Mesendoderm (in vitro differentiated cells): Measurements from ENCODE around the gene RHBDF2.
A peak's percentile ranks its signal among the peaks of the same experiment; 100 is the strongest.

Experiments used
- DNase-seq: peaks from one replicate; pipeline ENCODE4 v3.0.0; 2013
- H2AK5ac ChIP-seq: 2 replicates; pipeline ENCODE4 v1.6.1; 2013; ENCODE audit warnings: low read length, inconsistent platforms
- H2BK120ac ChIP-seq: 2 replicates; pipeline ENCODE4 v1.6.1; 2013; ENCODE audit warnings: low read depth, mild to moderate bottlenecking, low read length, moderate library complexity, mixed read lengths
- H2BK15ac ChIP-seq: replicated peaks from 2 replicates; pipeline ENCODE4 v1.6.1; 2013; ENCODE audit warnings: low read depth, mild to moderate bottlenecking, moderate library complexity
- H2BK5ac ChIP-seq: 2 replicates; pipeline ENCODE4 v1.6.1; 2013; ENCODE audit warnings: low read length, inconsistent platforms
- H3K18ac ChIP-seq: 2 replicates; pipeline ENCODE4 v1.6.1; 2013; ENCODE audit warnings: mild to moderate bottlenecking, low read length, mixed read lengths
- H3K23ac ChIP-seq: one replicate; pipeline ENCODE4 v1.6.1; 2013; ENCODE audit warnings: low read length
- H3K27ac ChIP-seq: 2 replicates; pipeline ENCODE4 v1.5.1; 2013; ENCODE audit warnings: low read depth, mild to moderate bottlenecking, inconsistent platforms, low read length, moderate library complexity
- H3K27me3 ChIP-seq: 2 replicates; pipeline ENCODE4 v1.6.1; 2013; ENCODE audit warnings: low read length, control low read depth, mild to moderate bottlenecking, inconsistent platforms; ENCODE audit not compliant: insufficient read depth, poor library complexity
- H3K36me3 ChIP-seq: 2 replicates; pipeline ENCODE4 v1.6.1; 2013; ENCODE audit warnings: low read length, inconsistent platforms; ENCODE audit not compliant: control insufficient read depth, insufficient read depth
- H3K4ac ChIP-seq: one replicate; pipeline ENCODE4 v1.6.1; 2013; ENCODE audit warnings: low read depth, mild to moderate bottlenecking, low read length, moderate library complexity
- H3K4me1 ChIP-seq: 2 replicates; pipeline ENCODE4 v1.6.1; 2013; ENCODE audit warnings: low read depth, low read length, inconsistent platforms; ENCODE audit not compliant: control insufficient read depth
- H3K4me2 ChIP-seq: 2 replicates; pipeline ENCODE4 v1.6.1; 2013; ENCODE audit warnings: low read length
- H3K4me3 ChIP-seq: 2 replicates; pipeline ENCODE4 v1.5.1; 2013; ENCODE audit warnings: mild to moderate bottlenecking, low read length
- H3K56ac ChIP-seq: one replicate; pipeline ENCODE4 v1.6.1; 2013; ENCODE audit warnings: low read length
- H3K79me1 ChIP-seq: 2 replicates; pipeline ENCODE4 v1.6.1; 2013; ENCODE audit warnings: low read length, inconsistent platforms
- H3K79me2 ChIP-seq: 2 replicates; pipeline ENCODE4 v1.6.1; 2013; ENCODE audit warnings: mild to moderate bottlenecking, low read length; ENCODE audit not compliant: control insufficient read depth, insufficient read depth
- H3K9ac ChIP-seq: 2 replicates; pipeline ENCODE4 v1.6.1; 2013; ENCODE audit warnings: low read length, inconsistent platforms
- H4K5ac ChIP-seq: one replicate; pipeline ENCODE4 v1.6.1; 2013; ENCODE audit warnings: low read length
- H4K8ac ChIP-seq: one replicate; pipeline ENCODE4 v1.6.1; 2013; ENCODE audit warnings: low read depth, mild to moderate bottlenecking, control low read depth, low read length, moderate library complexity
- WGBS: extraction: QIAGEN DNeasy Blood & Tissue Kit; methylation state at CpG from one replicate; pipeline ENCODE4 v1.1.7; 2013; ENCODE audit warnings: low lambda C conversion rate, missing lambda C conversion rate; ENCODE audit not compliant: insufficient coverage; ENCODE audit errors: extremely low coverage; 5-methylcytosine and 5-hydroxymethylcytosine counted together

The RHBDF2 gene

DNA sequence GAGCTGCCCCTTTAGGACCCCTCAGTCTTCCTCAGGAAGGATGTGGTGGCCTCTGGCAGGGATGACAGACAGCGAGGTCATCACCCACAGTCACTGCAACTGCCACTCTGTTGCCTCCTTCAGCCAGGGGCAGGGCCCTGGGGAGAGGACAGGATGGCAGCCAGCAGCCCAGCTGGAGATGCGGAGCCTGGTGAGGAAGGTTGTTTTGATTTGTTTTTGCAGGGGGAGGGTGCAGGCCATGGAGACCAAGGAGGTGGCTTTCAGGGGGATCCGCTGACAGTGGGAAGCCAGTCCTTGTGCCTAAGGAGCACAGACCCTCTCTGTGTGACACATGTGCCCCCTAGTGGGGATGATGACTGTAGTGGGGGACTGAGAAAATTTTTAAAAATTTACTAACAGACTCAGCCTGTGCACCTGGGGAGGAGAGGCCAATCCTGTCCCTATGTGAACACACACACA lies 46.0 kb upstream of the RHBDF2 start:
- Histone ChIP-seq H3K18ac (no peak overlapping the region), H4K5ac (no peak overlapping the region), H4K8ac (no peak overlapping the region), H3K9ac (no peak overlapping the region), H2BK15ac (no peak overlapping the region), H3K4me3 (no peak overlapping the region), H3K27ac (no peak overlapping the region), H3K56ac (no peak overlapping the region), H3K79me1 (no peaks in the 10 kb centered on the region), H2BK5ac (no peak overlapping the region), H3K4me1 (peaks cover 16% of the 10 kb centered on the region), H3K4me2 (no peak overlapping the region), H3K27me3 (no peaks in the 10 kb centered on the region), H3K23ac (no peak overlapping the region), H2BK120ac (no peak overlapping the region), H3K36me3 (no peaks in the 10 kb centered on the region), H3K4ac (no peak overlapping the region), H2AK5ac (no peak overlapping the region), H3K79me2 (no peaks in the 10 kb centered on the region)
- WGBS = no CpG with 5 or more reads among the region's 3 CpGs
- peak; percentile 80 for DNase-seq

DNA sequence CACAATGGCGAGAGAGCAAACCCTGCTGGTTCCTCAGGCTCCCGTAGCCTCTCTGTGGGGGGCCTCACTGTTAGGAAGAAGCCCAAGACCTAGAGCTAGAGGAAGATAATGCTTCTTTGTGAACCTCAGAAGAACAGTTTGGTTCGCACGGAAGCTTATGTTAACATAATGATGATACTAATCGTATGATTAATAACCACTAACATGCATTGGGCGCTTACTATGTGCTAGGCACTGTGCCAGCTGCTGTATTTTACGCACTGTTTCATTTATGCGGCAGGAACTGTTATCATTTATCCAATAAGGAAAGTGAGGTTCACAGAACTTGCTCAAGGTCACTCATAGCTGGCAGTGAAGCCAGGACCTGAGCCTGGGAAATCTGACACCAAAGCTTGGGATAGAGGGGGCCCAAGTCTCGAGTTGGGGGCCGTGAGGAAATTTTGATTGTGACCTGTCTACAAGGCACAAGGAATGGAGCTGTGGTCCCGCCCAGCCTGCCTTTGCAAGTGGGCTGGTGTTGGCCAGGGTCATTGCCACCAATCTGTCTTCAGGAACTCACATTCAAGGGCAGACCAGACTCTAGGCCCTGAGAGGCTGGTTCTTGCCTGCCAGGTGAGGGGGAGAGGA lies 45.4 kb upstream of the RHBDF2 start:
- Histone ChIP-seq H3K4ac (no peak overlapping the region), H3K79me2 (no peaks in the 10 kb centered on the region), H3K4me2 (no peak overlapping the region), H3K9ac (no peak overlapping the region), H3K4me1 (peaks cover 16% of the 10 kb centered on the region), H3K18ac (no peak overlapping the region), H2BK15ac (no peak overlapping the region), H2BK5ac (no peak overlapping the region), H2AK5ac (no peak overlapping the region), H3K27me3 (no peaks in the 10 kb centered on the region), H4K8ac (no peak overlapping the region), H3K27ac (no peak overlapping the region), H3K79me1 (no peaks in the 10 kb centered on the region), H3K4me3 (no peak overlapping the region), H2BK120ac (no peak overlapping the region), H3K23ac (no peak overlapping the region), H3K56ac (peak overlapping the region; percentile 11), H4K5ac (no peak overlapping the region), H3K36me3 (no peaks in the 10 kb centered on the region)
- WGBS = no CpG with 5 or more reads among the region's 11 CpGs
- no peak for DNase-seq

DNA sequence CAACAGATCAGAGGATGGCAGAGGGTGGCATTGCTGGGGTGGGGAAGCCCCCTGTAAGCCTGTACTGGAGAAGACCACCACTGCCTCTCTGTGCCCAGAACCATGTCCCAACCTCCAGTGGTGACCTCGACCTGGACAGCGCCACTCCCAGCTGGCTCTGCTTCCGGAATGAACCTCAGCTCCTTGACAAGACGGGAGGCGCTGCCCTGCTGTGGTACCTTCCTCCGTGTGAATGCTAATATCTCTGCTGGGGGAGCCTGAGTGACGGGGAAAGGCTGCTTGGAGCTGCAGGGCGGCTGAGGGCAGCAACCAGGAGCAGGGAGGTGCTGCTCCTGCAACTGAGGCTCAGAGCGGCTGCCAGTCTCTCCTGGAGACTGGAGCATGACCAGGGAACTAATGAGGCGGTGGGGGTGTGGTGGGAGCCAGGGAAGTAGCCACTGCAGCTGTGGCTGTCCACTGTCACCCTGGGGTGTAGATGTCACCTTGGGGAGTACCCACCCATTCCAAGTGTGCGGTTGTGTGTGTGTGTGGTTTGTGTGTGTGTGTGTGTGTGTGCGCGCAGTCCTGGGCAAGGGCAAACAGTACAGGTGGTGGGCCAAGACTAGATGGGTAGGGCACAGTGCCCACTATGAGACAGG lies 44.8 kb upstream of the RHBDF2 start:
- H2BK15ac ChIP-seq = no peak overlapping the region
- H3K79me2 ChIP-seq = no peaks in the 10 kb centered on the region
- H3K23ac ChIP-seq = no peak overlapping the region
- H3K56ac ChIP-seq = peak overlapping the region; percentile 11
- H3K4me1 ChIP-seq = peaks cover 16% of the 10 kb centered on the region
- H2AK5ac ChIP-seq = no peak overlapping the region
- no peaks in the 10 kb centered on the region for H3K27me3 ChIP-seq
- H2BK5ac ChIP-seq = no peak overlapping the region
- H3K4ac ChIP-seq = no peak overlapping the region
- H3K36me3 ChIP-seq = no peaks in the 10 kb centered on the region
- no peak overlapping the region for H3K4me3 ChIP-seq
- no peak overlapping the region for H3K9ac ChIP-seq
- no peak for DNase-seq
- no peak overlapping the region for H2BK120ac ChIP-seq
- H3K18ac ChIP-seq = no peak overlapping the region
- no peaks in the 10 kb centered on the region for H3K79me1 ChIP-seq
- no peak overlapping the region for H4K8ac ChIP-seq
- no peak overlapping the region for H3K27ac ChIP-seq
- H4K5ac ChIP-seq = no peak overlapping the region
- no peak overlapping the region for H3K4me2 ChIP-seq
- no CpG with 5 or more reads among the region's 13 CpGs for WGBS

DNA sequence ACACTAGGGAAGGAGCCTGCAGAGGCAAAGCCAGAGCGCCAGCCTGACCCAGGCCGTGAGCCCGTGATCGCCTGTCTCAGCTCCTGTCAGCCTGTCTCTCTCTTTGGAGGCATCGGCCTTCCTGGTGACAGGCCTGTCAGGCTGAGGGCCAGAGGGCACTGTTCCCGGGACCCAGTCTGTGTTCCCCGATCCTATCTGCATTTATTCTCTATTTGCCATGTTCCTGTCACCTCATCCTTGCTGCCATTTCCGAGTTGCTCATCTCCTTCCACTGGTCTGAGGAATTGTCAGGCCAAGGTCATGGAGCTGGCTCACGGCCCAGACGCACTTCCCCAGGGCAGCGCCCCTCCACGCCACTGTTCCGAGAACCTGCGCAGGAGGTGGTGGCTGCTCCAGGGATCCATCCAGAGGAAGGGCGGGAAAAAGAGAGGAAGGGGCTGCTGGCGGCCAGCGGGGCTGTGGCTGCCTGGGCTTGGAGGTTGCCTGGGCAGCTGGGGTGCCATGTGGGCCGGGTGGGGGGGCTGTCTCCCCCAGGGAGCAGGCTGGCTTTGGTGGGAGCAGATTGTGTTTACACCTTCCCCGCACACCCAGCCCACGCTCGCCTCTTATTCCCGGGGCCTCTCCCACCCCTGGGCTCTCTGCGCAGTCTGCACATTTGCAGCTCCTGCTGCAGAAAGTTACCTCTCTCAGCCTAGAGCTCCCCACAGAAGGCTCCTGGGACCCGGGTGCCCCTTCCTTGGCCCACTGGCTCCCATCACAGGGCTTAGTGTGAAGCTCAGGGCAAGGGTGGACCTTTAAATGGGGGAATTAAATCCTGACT lies 43.5 kb upstream of the RHBDF2 start:
- H3K27ac ChIP-seq = peak overlapping the region; percentile 52

DNA sequence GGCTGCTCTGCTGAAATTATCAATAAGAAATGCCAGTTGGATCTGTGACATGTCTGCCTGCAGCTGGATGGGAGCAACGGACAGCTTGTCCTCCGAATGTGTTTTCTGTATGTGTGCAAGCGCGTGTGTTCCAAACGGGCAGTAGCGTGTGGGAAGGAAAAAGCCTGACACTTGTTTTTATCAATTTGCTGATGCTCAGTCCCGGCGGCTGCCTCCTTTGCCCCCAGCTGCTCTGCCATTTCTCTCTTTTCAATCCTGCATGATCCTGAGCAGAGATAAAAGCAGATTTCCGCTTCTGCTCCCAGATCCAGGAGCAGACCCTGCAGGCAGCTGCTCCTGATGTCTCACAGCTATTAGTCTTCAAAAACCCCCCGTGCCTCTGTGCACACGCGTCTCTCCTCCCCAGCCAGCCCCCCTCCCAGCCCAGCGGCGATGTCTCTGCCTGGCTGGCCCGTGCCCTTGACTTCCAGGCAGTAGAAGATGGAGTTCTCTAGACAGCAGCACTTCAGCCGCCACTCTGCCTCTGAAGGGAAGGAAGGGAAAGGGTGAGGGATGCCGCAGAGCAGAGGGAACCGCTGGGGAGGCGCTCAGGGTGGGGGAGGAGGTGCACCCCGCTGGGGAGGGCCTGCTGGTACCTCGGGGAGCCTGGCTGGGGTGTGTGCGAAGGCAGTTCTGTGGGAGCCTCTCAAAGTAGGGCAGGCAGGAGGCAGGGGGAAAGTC lies 42.8 kb upstream of the RHBDF2 start:
- H3K18ac ChIP-seq = peak overlapping the region; percentile 41
- H3K4ac ChIP-seq = peak overlapping the region; percentile 28
- no peaks in the 10 kb centered on the region for H3K79me1 ChIP-seq
- H3K56ac ChIP-seq = peak overlapping the region; percentile 87
- peak overlapping the region; percentile 70 for H3K27ac ChIP-seq
- peak overlapping the region; percentile 91 for H3K23ac ChIP-seq
- peak overlapping the region; percentile 74 for H2BK5ac ChIP-seq
- H3K4me2 ChIP-seq = no peak overlapping the region
- peaks cover 19% of the 10 kb centered on the region for H3K4me1 ChIP-seq
- peak; percentile 88 for DNase-seq
- H2AK5ac ChIP-seq = no peak overlapping the region
- H3K4me3 ChIP-seq = no peak overlapping the region
- WGBS = no CpG with 5 or more reads among the region's 22 CpGs
- no peaks in the 10 kb centered on the region for H3K36me3 ChIP-seq
- H3K27me3 ChIP-seq = no peaks in the 10 kb centered on the region
- H4K5ac ChIP-seq = no peak overlapping the region
- no peaks in the 10 kb centered on the region for H3K79me2 ChIP-seq
- no peak overlapping the region for H2BK120ac ChIP-seq
- no peak overlapping the region for H2BK15ac ChIP-seq
- H4K8ac ChIP-seq = no peak overlapping the region
- H3K9ac ChIP-seq = peak overlapping the region; percentile 56

More for the DNA sequence above, 43.5 kb upstream of the RHBDF2 start:
- Histone ChIP-seq H3K56ac (peak overlapping the region; percentile 87), H3K9ac (peak overlapping the region; percentile 56), H4K5ac (no peak overlapping the region), H2AK5ac (no peak overlapping the region), H2BK5ac (peak overlapping the region; percentile 74), H3K4ac (peak overlapping the region; percentile 5), H3K27me3 (no peaks in the 10 kb centered on the region), H4K8ac (no peak overlapping the region), H3K4me1 (peaks cover 19% of the 10 kb centered on the region), H2BK120ac (no peak overlapping the region), H3K79me1 (no peaks in the 10 kb centered on the region), H3K79me2 (no peaks in the 10 kb centered on the region), H2BK15ac (no peak overlapping the region), H3K4me2 (no peak overlapping the region), H3K18ac (peak overlapping the region; percentile 69), H3K23ac (peak overlapping the region; percentile 91), H3K4me3 (no peak overlapping the region), H3K36me3 (no peaks in the 10 kb centered on the region)
- no CpG with 5 or more reads among the region's 24 CpGs for WGBS
- DNase-seq = peak; percentile 34
